Fibroblast of gingiva (primary cell): Measurements from ENCODE around the gene SYNPO2.

ENCODE experiments used
- DNase-seq: peaks from one replicate; pipeline ENCODE4 v3.0.0-alpha.2; 2011; ENCODE audit warnings: low read depth

Gene SYNPO2

DNA sequence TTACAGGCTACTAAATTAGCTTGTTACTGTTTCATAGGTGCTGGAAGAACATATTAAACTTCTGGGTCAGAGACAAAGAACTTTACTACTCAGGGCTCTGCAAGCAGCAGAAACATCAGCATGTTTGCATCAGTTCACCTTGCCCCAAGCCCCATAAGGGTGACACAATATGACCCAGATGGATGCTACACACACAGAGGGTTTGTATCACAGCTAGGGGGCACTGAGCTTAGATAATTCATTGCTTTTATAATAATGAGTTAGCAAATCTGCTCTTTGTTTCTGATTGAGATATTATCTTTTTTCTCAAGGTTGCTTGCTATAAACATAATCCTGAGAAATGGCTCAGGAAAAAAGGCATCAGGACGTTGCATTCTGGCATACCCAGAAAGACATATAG lies 4.8 kb upstream of the SYNPO2 start:
- no peak for DNase-seq

DNA sequence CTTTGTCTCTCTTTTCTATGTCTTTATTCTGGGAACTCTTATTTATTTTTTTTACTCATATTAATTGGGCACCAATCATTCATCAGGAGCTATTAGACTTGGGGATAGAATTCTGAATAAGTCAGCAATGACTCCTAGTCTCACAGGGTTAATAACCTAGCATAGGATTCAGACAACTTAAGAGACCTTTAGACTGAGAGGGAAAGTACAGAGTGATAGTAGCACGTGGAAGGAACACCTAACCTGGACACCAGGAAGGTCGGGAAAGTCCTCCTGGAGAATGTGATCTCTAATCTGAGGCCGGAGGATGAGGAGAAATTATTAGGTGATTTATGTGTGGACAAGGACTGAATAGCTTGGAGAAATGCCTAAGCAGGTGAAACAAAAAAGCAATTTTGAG lies 3.9 kb upstream of the SYNPO2 start:
- DNase-seq = no peak

- no peak for DNase-seq
Observed at GRCh38 chr4:118889312-118889691, 648 bp downstream of the SYNPO2 start.

DNA sequence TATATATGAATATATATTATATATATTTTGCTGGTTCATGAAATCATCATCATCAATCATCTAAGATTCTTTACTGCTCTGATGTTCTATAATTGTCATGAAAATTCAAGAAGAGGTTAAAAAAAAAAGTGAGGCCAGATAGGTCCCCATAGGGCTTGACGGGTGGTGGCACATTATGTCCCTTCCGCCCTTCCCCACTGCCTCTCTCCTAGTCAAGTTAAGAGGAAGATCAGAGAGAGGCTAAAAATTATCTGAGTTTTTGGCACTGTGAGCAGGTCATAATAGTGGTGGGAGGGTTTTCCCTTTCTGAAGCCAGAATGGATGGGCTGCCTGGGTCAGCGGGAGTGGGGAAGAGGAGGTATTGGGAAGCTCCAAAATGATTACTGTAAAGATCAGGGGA lies 5.4 kb downstream of the SYNPO2 start:
- DNase-seq = no peak

GRCh38 chr4:118898221-118898620 lies 9.6 kb downstream of the SYNPO2 start:
- no peak for DNase-seq

DNA sequence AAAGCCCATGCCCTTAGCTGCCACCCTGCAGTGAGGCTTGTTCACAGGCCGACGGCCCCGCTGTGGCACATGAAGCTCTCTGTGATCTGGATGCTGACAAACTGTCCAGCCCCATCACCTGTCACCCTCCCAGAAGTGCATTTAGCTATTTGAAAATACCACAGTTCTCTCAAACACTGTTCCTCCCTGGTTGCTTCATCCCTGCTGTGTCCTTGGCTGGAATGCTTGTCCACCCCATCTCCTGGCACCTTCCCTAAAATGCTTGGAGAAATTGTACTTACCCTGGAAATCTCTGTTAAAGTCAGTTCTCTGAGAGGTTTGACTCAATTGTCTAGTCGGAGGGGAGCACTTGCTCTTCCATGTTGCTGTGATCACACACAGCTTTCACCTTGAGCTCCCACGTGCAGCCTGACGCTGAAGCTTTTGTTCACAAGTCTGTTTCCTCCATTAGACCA lies 10.1 kb downstream of the SYNPO2 start:
- DNase-seq = peak; percentile 19

DNA sequence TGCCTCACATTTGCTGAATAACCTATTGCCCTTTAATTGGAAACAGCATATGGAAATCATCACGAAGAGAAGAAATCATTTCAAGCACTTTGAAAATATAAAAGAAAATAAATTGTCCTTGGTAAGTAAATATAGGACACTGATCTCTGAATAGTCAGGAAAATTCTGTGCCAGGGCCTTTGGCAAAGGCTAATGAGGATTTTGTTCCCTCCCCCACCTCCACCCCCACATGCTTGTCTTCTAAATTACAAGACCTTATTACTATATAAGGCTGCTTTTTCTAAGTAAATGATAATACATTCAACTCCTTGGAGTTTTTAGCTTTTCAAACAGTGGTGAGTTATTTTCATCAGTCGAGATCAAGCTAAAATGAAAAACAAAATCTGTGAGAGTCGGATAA lies 15.8 kb downstream of the SYNPO2 start:
- DNase-seq = peak; percentile 36

DNA sequence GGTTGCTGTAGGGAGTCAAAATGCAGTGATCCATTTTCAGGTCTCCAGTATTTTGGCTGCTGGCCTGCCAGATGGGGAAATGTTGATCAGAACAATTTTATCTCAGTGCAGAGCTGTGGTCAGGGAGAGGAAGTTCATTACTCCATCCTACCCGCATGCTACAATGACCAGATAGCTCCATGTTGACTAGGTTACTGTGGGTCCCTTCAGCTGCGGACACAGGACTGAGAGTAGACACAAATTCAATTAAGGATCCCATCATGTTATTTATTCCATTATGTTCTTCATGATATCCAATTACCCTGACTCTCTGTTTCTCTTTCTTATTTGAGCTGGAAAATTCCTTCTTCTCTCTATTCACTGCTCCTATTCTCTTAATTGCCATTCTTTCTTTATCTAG lies 16.3 kb downstream of the SYNPO2 start:
- peak; percentile 7 for DNase-seq

DNA sequence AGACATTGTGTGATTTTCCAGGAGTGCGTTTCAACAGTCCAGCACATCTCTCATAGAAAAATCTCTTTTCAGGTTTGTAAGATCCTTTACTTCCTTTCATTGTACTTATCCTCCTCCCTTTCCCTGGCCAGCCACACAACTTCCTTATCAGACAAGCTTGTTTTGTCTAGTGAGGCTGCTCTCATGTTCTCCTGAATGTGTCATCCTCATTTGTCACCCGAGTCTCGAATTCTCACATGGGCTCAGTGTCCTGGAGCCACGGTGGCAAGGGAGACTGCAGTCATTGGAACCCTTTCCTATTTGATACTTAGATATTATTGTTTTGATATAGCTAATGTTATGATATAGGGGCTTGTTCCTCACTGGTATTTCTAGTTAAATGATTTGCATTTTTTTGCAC lies 16.9 kb downstream of the SYNPO2 start:
- no peak for DNase-seq

- no peak for DNase-seq
Observed at GRCh38 chr4:118909173-118909956, 20.7 kb downstream of the SYNPO2 start.

- no peak for DNase-seq
Observed at GRCh38 chr4:118910221-118910620, 21.6 kb downstream of the SYNPO2 start.

DNA sequence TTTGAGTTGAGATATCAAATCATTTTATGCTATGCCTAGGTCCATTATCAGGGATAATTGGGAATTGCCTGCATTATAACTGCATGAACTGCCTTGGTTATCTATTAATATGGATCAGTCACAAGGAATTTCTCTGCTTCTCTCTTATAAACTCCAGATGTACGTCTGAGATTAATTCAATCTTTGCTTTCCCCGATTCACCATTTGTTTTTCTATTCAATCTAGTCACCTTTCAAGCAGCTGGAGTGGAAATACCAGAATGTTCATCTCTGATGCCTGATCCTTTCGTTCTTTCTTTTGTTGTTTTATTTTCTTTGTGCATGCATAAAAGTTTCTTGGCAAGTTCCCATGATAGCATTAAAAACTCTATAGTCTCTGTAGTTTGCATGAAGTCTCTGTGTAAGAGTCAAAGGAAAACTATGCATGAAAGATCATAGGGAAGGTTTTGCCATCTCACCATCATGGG lies 22.6 kb downstream of the SYNPO2 start:
- DNase-seq = peak; percentile 10

GRCh38 chr4:118915468-118915867 lies 26.8 kb downstream of the SYNPO2 start:
- no peak for DNase-seq

- DNase-seq = no peak
Observed at GRCh38 chr4:118916691-118917289, 28.1 kb downstream of the SYNPO2 start.

DNA sequence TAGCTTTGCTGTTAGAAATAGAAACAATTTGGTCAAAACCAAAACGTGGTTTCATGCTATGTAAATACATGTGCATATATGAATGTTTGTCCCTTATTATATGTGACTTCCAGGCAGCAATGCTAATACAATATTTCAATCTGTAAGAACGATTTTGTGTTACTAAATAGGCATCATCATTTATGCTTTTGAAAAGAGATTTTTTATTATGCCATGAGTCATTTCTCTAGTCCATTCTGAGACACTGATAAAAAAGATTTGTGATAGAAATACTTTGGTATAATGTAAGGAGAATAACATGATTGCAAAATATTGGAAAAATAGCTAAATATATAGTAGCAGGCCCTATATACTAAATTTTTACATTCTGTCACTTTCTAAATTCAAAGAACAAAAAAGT lies 28.9 kb downstream of the SYNPO2 start:
- no peak for DNase-seq

DNA sequence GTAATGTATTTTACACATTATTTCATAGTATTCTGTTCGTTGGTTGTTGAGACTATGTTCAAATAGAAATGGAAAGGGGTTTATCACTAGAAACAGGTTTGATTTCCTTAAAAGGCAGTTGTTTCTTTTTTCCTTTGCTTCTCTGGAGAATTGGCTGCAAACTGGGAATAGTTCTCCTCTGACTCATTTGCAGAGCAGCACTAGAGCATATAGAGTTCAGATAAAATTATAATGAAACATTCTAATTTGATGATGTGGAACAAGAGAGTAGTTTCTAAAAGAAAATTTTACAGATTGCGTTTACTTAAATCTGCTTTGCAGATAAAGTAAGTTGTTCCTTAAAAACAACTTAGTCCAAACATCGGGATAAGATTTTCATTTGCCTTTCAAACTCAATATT lies 29.7 kb downstream of the SYNPO2 start:
- peak; percentile 68 for DNase-seq

GRCh38 chr4:118920247-118920646 lies 31.6 kb downstream of the SYNPO2 start:
- DNase-seq = no peak

DNA sequence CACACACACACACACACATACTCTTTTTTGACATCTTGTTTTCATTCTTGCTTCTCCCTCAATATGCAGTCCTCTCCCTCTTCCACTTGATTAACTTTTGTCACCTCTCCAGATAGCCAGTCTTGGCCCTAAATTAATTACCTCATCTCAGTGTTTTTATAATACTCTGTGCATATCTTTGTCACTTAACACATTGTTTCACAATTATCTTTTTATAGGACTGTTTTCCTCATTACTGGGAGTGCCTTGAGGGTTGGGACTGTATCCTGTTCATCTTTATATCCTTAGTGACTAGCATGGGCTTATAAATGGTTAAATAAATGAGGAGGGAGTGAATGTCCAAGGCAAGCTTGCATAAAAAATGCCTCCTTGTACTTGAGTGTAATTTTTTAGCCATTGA lies 33.1 kb downstream of the SYNPO2 start:
- DNase-seq = no peak

DNA sequence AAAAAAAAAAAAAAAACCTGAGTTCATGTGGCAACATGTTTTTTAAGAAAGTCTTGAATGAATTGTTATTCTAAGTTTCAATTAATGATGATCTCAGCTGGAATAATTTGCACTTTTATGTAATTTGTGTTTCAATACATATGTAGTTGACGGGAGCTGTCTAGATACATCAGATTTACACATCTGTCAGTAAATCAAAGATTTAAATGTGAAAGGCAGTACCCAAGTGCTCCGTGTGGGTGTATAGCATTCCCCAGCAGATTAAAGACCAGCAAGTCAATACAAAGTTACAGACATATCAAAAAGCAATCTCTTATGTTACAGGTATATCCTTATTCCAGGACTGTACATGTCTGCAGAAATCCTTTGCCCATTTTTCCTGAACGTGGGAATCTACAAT lies 35.2 kb downstream of the SYNPO2 start:
- no peak for DNase-seq

DNA sequence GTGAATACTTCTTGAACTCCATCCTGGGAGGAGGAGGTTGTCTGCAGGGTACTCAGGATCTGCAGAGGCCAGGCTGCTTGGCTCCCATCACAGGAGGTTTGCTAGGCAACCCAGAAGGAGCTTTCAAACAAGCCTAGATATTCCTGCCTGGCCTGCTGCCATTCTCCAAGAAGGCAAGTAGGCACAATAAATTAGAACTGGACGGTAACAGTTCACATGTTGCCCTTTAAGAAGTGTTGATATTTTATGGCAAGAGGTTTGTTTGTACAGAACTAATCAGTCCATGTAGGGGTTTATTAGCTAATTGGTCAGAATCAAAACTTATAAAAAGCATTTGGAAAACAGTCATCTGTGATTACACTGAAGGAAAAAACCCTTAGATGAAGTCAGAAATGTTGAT lies 39.3 kb downstream of the SYNPO2 start:
- DNase-seq = no peak

- DNase-seq = no peak
Observed at GRCh38 chr4:118930255-118930654, 41.6 kb downstream of the SYNPO2 start.

DNA sequence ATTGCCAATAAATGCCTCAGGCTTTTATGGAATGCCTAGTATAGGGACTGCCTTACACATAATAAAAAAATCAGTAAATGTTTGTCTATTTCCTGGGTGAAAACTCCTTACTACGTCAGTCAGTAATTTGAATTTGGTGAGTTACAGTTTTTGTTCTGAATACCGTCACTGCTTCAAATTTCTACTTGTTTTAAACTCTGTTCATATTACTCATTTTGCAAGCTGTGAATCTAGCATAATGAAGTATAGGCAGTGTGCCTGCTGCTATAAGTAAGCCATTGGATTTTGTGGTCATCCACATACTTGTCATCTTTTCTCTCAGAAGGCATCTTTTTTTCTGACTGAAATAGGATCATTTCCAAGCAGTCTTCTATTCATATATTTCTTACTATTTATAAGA lies 43.1 kb downstream of the SYNPO2 start:
- no peak for DNase-seq

- DNase-seq = peak; percentile 11
Observed at GRCh38 chr4:118935819-118936218, 47.2 kb downstream of the SYNPO2 start.

DNA sequence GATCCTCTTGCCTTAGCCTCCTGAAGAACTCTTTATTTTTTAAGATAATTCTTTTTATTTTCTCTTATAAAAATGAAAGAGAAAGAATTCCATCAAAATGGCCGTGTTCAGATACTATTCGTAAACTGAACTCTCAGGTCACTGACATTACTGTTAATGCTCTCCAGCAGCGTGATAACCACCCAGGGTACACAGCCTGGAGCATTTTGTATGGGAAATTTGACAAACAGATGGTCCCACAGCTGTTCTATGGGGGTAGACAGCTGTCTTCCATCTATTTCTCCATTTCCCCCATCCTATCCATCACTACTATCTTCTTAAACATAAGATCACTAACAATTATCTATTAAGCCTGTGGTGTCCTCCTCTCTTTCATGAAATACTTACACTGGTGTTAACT lies 47.8 kb downstream of the SYNPO2 start:
- no peak for DNase-seq
